Right cardiac atrium (tissue), 5 donors: ENCODE results near the gene GLB1L2. TPM values are rescaled to one million over a fixed set of nuclear protein-coding genes. Genes with fewer than 3 reads are reported as not detected.
A peak's percentile ranks its signal among the peaks of the same experiment; 100 is the strongest.

Experiments
- ATAC-seq, 2 donors: fragments of 200-7000 bp; cut with Tn5 transposase; one replicate each; pipeline versions ENCODE4 v1.8.0 to v1.9.1; 2020; ENCODE audit warnings: moderate library complexity in 2 of 2, mild to moderate bottlenecking in 1 of 2
- DNase-seq, 3 donors: peaks; one replicate each; pipeline ENCODE4 v3.0.0-alpha.2; 2020
- H3K27ac ChIP-seq: one replicate; pipeline ENCODE4 v1.5.1; 2013; ENCODE audit warnings: mild to moderate bottlenecking, low read length, control low read depth, moderate library complexity
- H3K27me3 ChIP-seq: one replicate; pipeline ENCODE4 v1.6.1; 2013; ENCODE audit not compliant: control insufficient read depth, insufficient read depth
- H3K4me1 ChIP-seq: one replicate; pipeline ENCODE4 v1.6.1; 2013; ENCODE audit warnings: low read length; ENCODE audit not compliant: control insufficient read depth, insufficient read depth
- H3K4me3 ChIP-seq: one replicate; pipeline ENCODE4 v1.5.1; 2013; ENCODE audit warnings: low read length, control low read depth
- H3K9me3 ChIP-seq: one replicate; pipeline ENCODE4 v1.6.1; 2013; ENCODE audit warnings: low read length; ENCODE audit not compliant: control insufficient read depth
- WGBS: extraction: QIAGEN DNeasy Blood & Tissue Kit; methylation state at CpG from one replicate; pipeline ENCODE4 v1.1.7; 2013; 5-methylcytosine and 5-hydroxymethylcytosine counted together
- intact Hi-C, 4 donors: fragments of 100-400 bp; cut with DNase I; formaldehyde crosslinking; loops; one replicate each; pipeline versions ENCODE4 v1.11.0 to v1.14.0; 2022 to 2023
- polyA plus RNA-seq: library from polyadenylated mRNA; stranded (reverse); fragments of 200-250 nt; gene quantifications from one replicate; pipeline ENCODE4 v1.2.3, GENCODE V29; 2013
- total RNA-seq, 4 donors: library from RNA; stranded (reverse); fragmentation: NEBNext Ultra II Directional; extraction: Animal tissue kit (Norgen Biotek cat#: 25700); gene quantifications; one replicate each; pipeline ENCODE4 v1.2.1, GENCODE V29; 2021
- donor health status: healthy with polysubstance abuse.
- donor health status: DM: no; HTN: yes; CAD: no.
- donor health status: DM: no; HTN: no; CAD: no.
- donor health status: DM: no; HTN: yes; CAD: no; lungs with severe emphysema.
- donor health status: DM: yes; HTN: yes; CAD: no.

GLB1L2 gene
- total and polyA plus RNA-seq, 5 donors, result 0.61 to 1.6 (median 0.97) TPM

- Histone ChIP-seq H3K9me3 (no peaks in the 10 kb centered on the region), H3K27ac (no peak overlapping the region), H3K4me3 (no peak overlapping the region), H3K27me3 (no peaks in the 10 kb centered on the region), H3K4me1 (no peaks in the 10 kb centered on the region)
- intact Hi-C loops, result no loop called here
- DNase-seq (no peak), ATAC-seq (no peak)
- whole genome bisulfite sequencing, result 88% methylated on average over 22 of the region's 22 CpGs
Observed at GRCh38 chr11:134371436-134372185, 39.8 kb downstream of the GLB1L2 start.

DNA sequence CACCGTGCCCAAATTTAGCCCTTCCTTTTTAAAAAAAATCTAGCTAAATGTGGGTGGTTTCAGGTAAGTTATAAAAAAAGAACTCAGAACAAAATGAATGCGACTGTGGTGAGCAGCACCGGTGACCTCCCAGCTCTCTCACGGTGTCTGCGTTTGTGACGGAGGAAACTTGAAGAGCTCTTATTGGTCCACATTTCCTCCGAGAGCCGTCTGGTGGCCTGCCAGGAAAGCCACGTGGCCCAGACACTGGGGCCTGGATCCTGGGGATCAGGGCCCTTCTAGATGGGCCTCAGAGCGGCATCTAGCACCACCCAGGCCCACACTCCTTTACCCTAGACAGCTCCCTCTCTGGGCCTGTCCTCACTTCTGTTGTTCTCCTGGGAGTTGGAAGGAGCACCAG lies 40.7 kb downstream of the GLB1L2 start:
- Histone ChIP-seq H3K4me3 (no peak overlapping the region), H3K27me3 (no peaks in the 10 kb centered on the region), H3K9me3 (no peaks in the 10 kb centered on the region), H3K27ac (no peak overlapping the region), H3K4me1 (no peaks in the 10 kb centered on the region)
- ATAC-seq (no peak), DNase-seq (no peak)
- 84% methylated on average over 10 of the region's 10 CpGs for WGBS
- intact Hi-C loops, result no loop called here

DNA sequence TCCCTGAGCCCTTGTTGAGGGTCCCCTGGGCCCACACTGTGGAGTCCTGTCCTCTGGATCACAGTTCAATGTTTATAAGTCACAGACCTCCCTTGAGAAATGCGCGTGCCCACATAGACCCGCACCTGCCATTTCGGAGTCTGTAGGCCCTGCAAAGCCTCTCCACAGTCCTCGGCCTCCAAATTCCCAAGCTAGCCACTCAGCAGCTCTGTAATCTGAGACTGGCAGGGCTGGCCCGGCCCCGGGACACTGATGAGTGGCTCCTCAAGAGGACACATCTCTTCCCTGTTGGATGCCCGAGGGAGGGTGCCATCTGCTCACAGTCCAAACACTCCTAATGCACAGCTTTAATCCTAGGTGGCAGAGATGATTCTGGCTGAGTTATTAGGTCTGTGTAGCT lies 41.2 kb downstream of the GLB1L2 start:
- H3K9me3 ChIP-seq, result no peaks in the 10 kb centered on the region
- intact Hi-C loops, result no loop called here
- no peak overlapping the region for H3K4me3 ChIP-seq
- WGBS, result 74% methylated on average over 8 of the region's 8 CpGs
- no peaks in the 10 kb centered on the region for H3K4me1 ChIP-seq
- DNase-seq (no peak), ATAC-seq (no peak)
- H3K27me3 ChIP-seq, result no peaks in the 10 kb centered on the region
- H3K27ac ChIP-seq, result no peak overlapping the region

GRCh38 chr11:134373591-134374052 lies 41.8 kb downstream of the GLB1L2 start:
- Histone ChIP-seq H3K4me1 (no peaks in the 10 kb centered on the region), H3K27me3 (no peaks in the 10 kb centered on the region), H3K9me3 (no peaks in the 10 kb centered on the region), H3K27ac (no peak overlapping the region), H3K4me3 (no peak overlapping the region)
- ATAC-seq (no peak), DNase-seq (no peak)
- intact Hi-C loops, result no loop called here
- WGBS, result 80% methylated on average over 14 of the region's 14 CpGs

DNA sequence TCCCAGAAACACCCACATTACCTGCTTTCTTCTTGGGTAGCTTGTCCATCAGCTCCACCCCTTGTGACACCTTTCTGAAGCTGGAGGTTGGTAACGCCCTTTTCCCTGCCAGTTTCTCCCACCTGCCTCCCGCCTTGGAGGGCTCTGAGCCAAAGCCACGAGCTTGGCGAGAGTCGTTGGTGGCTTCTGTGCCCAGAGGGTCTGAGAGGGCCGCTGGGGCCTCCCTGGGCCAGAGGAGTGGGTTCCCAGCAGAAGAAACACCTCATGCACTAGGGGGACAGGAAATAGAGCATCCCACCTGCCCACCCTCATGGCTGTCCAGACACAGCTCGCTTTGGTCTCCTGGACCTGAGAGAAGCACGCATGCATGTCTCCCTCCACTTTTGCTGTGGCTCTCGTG lies 42.4 kb downstream of the GLB1L2 start:
- Histone ChIP-seq H3K27me3 (no peaks in the 10 kb centered on the region), H3K9me3 (no peaks in the 10 kb centered on the region), H3K4me3 (no peak overlapping the region), H3K27ac (no peak overlapping the region), H3K4me1 (no peaks in the 10 kb centered on the region)
- intact Hi-C loops, result no loop called here
- no peak for ATAC-seq
- no peak for DNase-seq
- 82% methylated on average over 9 of the region's 9 CpGs for WGBS

DNA sequence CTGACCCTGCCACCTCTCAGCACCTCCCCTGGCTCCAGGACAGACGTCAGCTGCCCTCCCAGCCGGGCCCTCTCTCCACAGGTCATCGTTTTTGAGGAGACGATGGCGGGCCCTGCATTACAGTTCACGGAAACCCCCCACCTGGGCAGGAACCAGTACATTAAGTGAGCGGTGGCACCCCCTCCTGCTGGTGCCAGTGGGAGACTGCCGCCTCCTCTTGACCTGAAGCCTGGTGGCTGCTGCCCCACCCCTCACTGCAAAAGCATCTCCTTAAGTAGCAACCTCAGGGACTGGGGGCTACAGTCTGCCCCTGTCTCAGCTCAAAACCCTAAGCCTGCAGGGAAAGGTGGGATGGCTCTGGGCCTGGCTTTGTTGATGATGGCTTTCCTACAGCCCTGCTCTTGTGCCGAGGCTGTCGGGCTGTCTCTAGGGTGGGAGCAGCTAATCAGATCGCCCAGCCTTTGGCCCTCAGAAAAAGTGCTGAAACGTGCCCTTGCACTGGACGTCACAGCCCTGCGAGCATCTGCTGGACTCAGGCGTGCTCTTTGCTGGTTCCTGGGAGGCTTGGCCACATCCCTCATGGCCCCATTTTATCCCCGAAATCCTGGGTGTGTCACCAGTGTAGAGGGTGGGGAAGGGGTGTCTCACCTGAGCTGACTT lies 43.2 kb downstream of the GLB1L2 start:
- peak in 1 of 3 donors; percentile 17 for DNase-seq
- H3K27ac ChIP-seq, result no peak overlapping the region
- 71% methylated on average over 16 of the region's 16 CpGs for WGBS
- no peaks in the 10 kb centered on the region for H3K4me1 ChIP-seq
- H3K4me3 ChIP-seq, result no peak overlapping the region
- no peak for ATAC-seq
- intact Hi-C loops, result no loop called here
- no peaks in the 10 kb centered on the region for H3K27me3 ChIP-seq
- H3K9me3 ChIP-seq, result no peaks in the 10 kb centered on the region

DNA sequence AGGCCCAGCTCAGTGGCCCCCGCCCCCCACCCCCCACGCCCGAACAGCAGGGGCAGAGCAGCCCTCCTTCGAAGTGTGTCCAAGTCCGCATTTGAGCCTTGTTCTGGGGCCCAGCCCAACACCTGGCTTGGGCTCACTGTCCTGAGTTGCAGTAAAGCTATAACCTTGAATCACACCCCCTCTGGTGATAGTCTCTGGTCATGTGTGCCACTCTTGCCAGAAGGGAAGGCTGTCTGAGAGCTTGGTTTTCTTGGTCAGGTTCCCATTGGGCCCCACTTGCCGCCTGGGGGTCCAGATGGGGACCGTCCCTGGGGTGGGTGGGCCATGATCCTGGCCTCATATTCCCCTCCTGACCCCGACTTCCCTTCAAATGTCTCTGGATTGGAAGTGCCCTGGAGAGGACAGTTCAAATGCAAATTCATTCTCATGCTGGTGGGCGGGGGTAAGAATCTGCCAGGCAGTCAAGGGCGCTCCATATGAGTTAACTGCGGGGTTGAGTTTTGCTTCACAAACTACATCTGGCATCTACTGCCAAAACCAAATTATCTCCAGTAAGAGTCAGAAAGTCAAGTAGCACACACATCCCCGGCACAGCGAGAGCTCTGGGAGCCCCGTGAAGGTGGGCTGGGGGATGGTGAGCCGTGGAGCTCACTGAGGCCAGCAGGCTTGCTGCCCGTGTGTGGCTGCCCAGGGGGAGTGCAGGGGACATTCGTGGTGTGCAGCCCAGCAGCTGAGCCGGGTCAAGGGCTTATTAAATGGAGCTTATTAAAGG lies 44.5 kb downstream of the GLB1L2 start:
- intact Hi-C loops, result no loop called here
- H3K9me3 ChIP-seq, result no peaks in the 10 kb centered on the region
- no peaks in the 10 kb centered on the region for H3K4me1 ChIP-seq
- WGBS, result 67% methylated on average over 18 of the region's 18 CpGs
- DNase-seq (peak in 1 of 3 donors; percentile 35), ATAC-seq (no peak)
- no peaks in the 10 kb centered on the region for H3K27me3 ChIP-seq
- H3K4me3 ChIP-seq, result no peak overlapping the region
- H3K27ac ChIP-seq, result no peak overlapping the region

DNA sequence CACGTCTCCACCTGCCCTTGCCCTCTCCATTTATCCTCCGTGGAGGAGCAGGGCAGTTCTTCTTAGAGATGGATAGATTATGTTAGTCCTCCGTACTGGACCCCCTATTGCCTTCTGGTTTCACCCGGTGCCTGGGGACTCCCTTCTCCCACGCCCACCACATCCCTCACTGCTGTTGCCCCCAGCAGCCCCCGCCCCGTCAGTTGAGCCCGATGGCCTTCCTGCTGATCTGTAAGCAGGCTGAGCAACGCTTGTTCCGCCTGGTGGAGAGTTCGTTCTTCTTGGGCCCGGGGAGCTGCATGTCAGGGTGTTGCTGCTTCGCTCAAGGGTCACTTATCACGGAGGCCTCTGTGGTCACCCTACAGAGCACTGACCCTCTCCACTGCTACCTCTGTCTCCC lies 46.1 kb downstream of the GLB1L2 start:
- Histone ChIP-seq H3K27me3 (no peaks in the 10 kb centered on the region), H3K27ac (no peak overlapping the region), H3K9me3 (no peaks in the 10 kb centered on the region), H3K4me3 (no peak overlapping the region), H3K4me1 (no peaks in the 10 kb centered on the region)
- no peak for ATAC-seq
- peak in 1 of 3 donors; percentile 38 for DNase-seq
- intact Hi-C loops, result no loop called here
- 81% methylated on average over 14 of the region's 14 CpGs for WGBS

- Histone ChIP-seq H3K4me1 (no peaks in the 10 kb centered on the region), H3K27me3 (no peaks in the 10 kb centered on the region), H3K9me3 (no peaks in the 10 kb centered on the region), H3K27ac (no peak overlapping the region), H3K4me3 (no peak overlapping the region)
- intact Hi-C loops, result no loop called here
- 70% methylated on average over 2 of the region's 2 CpGs for WGBS
- no peak for DNase-seq
- no peak for ATAC-seq
Observed at GRCh38 chr11:134379241-134379640, 47.5 kb downstream of the GLB1L2 start.

DNA sequence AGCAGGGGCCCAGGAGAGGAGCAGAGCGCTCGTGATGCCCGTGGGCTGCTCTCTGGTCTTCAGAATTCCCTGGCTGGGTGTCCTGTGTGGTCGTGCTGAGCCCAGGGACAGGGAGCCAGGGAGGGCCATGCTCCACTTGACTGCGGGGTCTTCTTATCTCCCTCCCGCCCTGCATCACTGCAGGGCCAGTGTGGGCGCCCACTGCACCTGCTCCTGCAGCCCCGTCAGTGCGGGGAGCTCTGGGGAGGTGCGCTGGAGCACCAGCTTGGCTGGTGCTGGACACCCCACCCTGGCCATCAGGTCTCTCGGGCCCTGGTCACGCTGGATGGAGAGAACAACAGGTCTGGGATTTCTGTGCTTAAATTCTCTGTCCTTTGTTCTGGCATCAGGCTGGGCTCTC lies 48.4 kb downstream of the GLB1L2 start:
- WGBS, result 77% methylated on average over 12 of the region's 12 CpGs
- Histone ChIP-seq H3K27me3 (no peaks in the 10 kb centered on the region), H3K27ac (no peak overlapping the region), H3K9me3 (no peaks in the 10 kb centered on the region), H3K4me3 (no peak overlapping the region), H3K4me1 (no peaks in the 10 kb centered on the region)
- peak in 1 of 3 donors; percentile 18 for DNase-seq
- intact Hi-C loops, result no loop called here
- ATAC-seq, result no peak

GRCh38 chr11:134380785-134381184 lies 49.0 kb downstream of the GLB1L2 start:
- no peak for DNase-seq
- no peaks in the 10 kb centered on the region for H3K9me3 ChIP-seq
- H3K27me3 ChIP-seq, result no peaks in the 10 kb centered on the region
- 76% methylated on average over 4 of the region's 4 CpGs for WGBS
- no peaks in the 10 kb centered on the region for H3K4me1 ChIP-seq
- no peak overlapping the region for H3K4me3 ChIP-seq
- no peak overlapping the region for H3K27ac ChIP-seq
- intact Hi-C loops, result no loop called here
- no peak for ATAC-seq
